Kidney tubule cell (primary cell): Measurements from ENCODE around the gene SYT17.
A peak's percentile ranks its signal among the peaks of the same experiment; 100 is the strongest.

Source experiments
- DNase-seq: peaks from one replicate; pipeline ENCODE4 v3.0.0-alpha.2; 2018; ENCODE audit warnings: low spot score

The SYT17 gene

DNA sequence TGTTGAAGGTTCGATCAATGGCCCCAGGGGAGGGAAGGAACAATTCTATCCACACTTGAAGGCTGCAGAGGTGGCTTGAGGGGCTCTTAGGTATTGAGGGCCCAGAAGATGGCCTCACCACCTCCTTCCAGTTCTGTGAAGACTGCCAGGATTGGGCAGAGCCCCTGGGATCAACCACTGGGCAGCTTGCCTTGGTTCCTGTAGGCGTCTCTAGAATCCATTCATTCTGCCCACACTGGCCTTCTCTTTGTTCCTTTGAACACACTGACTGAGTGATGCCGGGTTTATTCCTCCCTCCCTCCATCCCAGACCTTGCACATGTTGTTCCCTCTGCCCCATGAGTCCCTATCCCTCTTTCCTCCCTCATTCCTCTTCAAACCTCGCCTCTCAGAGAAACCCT is 50.5 kb downstream of the SYT17 start:
- no peak for DNase-seq

DNA sequence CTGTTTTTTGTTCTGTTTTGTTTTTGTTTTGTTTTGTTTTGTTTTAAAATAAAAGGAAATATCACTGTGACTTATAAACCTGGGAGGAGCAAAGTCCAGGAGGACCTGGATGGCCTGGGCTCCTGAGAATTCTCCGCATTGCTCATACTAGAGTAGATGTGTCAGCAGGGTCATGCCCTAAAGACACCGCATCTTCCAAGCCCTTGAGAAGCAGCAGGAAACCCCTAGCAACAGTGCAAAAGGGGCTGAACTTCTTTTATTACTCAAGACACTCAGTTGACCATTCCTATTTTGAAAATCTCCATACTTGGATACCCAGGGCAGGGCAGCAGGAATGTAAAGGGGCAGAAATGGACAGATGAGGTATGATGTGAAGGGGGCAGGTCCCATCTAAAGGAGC is 51.8 kb downstream of the SYT17 start:
- no peak for DNase-seq

DNA sequence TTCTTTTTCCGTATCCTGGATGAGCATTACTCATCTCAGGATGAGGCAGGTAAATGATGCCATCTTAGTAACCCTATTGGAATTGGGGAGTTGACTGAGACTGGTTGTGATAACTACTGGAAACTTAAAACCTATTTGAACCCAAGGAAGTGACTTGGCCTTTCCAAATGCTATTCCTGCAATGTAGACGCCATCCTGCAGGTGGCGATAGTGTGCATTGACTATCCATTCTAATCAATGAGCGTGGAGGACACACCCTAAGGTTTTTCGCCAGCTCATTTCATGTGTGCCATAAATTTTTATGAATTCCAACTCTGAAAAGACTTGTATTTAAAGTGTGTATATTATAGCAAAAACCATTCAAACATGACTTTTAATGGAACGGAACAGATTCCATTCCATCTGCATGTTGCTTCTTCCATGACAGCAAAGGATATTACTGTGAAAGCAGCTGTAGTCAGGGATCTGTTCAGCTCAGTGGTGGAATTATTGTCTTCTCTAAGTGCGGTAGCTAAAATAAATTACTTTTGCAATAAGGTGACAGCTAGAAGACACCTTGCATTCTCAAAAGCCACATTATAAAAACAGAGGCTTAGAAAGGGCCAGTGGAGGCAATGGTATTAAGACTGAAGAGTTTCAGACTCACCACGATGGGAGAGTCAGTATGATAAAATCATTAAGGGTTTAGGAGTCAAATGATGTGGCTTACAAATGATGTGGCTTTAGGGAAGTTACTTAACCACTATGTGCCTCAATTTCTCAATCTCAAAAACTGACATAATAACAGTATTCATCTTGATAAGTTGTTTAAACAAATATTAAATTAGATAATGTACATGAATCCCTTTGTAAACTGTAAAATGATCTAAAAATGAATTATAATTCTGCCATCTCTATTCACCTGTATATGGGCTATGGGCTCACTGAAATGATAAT is 55.5 kb downstream of the SYT17 start:
- DNase-seq, result peak; percentile 18

DNA sequence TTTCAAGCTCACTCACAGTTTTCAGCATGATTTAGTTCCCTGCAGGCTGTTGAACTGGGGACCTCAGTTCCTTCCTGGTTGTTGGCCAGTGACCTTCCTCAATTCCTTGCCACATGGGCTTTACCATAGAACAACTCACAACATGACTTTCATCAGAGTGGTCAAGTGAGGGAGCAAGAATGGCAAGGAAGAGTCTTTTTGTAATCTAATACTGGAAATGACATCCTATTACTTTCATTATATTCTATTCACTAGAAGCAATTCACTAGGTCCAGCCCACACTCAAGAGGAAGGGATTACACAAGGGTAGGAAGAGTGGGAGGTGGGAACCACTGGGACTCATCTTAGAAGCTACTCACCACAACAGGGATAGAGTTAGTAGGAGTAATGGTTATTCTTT is 57.6 kb downstream of the SYT17 start:
- DNase-seq, result no peak

DNA sequence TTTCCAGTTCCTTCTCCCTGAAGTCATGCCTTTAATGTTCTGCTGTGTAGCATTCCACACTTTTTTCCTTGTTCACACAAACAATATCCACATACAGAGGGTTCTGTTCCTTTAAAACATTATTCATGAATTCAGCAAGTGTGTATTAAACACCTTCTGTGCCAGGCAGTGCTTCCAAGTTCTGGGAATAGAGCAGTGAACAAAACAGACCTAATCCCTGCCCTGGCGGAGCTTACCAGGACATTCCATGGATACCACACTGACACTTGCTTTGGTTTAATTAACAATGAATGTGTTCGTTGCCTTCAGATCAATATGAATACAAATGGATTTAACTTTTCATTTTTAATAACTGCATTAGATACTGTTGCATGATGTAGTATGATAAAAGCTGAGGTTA is 59.6 kb downstream of the SYT17 start:
- no peak for DNase-seq

DNA sequence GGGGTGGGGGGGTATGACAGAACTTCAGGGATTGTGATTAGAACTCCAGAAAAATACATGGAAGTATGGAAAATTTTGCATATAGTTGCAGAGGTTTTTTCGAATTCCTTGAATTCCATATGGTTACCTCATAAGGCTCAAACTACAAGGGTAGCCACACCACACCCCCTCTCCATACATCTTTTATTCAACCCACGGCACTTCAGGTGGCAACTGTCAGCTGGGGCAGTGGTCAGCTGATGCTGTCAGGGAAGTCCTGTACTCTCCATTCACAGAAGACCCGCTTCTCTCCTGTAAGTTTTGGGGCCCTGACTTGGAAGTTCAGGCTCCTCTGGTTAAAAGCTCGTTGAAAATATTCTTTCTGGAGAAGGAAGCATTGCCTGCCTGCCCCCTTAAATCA is 60.0 kb downstream of the SYT17 start:
- no peak for DNase-seq

DNA sequence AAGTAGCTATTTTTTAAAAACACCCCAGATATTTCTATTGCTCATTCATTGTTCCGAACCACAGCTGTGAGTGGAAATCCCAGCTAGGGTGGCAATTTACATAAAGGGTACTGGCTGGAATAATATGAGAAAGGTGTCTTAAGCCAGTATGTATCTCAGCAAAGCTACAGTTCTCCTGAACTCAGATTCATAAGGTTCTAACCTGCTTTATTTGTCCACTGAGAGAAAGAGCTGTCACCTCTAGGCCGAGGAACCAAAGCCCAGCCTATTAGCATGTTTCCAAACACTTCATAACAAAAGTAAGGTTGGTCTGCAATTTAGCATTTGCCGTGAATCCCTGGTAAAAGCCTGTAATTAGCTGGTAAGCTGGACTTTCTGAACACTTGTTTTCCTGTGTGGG is 60.5 kb downstream of the SYT17 start:
- DNase-seq, result no peak

DNA sequence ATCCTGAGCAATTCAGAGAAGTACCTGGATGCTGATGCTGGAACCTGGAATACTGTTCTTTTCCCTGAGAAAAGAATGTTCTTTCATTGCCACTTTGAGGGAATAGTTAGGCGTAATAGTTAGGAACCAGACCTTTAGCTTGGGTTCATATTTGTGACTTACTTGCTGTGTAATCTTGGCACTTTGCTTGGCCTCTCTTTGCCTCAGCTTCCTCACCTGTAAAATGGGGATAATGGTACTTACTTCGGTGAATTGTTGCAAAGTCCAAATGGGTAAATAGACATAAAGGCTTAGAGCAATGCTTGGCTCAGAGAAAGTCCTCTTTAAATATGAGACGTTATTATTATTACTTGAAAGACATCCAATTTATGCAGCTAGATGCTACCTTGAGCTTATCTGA is 62.5 kb downstream of the SYT17 start:
- DNase-seq, result no peak

DNA sequence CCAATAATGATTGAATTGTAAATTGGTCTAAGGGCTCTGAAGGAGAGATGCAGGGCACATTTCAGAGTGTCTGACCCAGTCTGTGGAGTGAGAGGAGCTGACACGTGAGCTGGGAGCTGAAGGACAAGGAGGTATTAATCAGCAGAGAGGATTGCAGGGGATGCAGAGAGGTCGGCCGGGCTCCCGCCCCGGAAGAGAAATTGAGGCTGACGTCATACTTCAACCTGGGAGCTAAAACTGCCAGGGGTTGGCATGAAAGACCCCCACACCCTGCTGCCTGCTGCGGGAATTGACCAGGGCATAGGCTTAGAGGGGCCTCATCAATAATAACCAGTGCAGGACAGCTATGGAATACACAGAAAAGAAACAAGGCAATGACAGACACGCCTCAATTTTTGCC is 63.8 kb downstream of the SYT17 start:
- DNase-seq, result no peak

DNA sequence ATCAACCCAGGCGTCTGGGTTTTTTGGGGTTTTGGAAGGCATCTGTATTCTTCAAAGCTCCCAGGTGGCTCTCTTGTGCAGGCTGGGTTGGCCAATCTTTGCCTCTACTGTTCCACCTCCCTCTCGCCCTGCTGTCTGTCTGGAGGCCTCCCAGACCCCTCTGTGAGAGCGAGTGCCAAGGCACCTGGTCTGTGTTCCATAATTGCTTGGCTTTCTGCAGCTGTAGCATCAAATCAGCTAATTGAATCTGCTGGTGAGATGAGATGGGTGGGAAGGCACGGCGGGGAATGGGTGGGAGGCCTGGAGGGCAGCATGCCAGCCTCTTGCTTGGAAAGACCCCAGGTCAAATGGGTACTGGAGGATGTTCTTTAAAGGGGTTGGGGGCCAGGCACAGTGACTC is 64.9 kb downstream of the SYT17 start:
- DNase-seq, result no peak

DNA sequence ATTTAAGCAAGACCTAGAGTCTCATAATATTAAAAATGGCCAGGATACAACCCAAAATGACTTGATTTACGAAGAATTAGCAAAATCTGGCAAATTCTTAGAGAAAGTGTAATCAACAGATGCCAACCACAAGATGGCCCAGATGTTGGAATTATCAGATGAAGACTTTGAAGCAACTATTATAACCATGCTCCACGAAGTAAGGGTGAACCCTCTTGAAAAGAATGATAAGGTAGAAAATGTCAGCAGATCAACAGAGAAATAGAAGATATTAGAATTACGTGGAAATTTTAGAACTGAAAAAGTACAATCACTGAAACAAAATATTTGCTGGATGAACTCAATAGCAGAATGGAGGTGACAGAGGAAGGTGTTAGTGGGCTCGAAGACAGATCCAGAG is 67.4 kb downstream of the SYT17 start:
- DNase-seq, result no peak

DNA sequence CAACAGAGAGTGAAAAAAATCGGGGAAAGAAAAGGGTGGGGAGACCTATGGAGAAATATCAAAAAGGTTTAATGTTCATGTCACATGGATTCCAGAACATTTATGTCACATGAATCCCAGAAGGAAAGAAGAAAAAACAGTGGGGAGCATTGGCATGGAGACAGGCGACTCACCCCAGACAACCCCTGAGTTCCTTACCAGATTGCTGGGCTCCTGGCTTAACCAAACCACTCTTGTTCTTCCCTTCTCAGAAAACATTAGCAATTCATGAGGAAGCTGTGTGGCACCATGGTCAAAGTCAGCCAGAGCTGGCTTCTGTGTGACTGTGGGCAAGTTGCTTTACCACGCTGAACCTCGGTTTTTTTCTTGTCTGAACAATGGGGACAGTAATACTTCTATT is 67.8 kb downstream of the SYT17 start:
- peak; percentile 57 for DNase-seq

DNA sequence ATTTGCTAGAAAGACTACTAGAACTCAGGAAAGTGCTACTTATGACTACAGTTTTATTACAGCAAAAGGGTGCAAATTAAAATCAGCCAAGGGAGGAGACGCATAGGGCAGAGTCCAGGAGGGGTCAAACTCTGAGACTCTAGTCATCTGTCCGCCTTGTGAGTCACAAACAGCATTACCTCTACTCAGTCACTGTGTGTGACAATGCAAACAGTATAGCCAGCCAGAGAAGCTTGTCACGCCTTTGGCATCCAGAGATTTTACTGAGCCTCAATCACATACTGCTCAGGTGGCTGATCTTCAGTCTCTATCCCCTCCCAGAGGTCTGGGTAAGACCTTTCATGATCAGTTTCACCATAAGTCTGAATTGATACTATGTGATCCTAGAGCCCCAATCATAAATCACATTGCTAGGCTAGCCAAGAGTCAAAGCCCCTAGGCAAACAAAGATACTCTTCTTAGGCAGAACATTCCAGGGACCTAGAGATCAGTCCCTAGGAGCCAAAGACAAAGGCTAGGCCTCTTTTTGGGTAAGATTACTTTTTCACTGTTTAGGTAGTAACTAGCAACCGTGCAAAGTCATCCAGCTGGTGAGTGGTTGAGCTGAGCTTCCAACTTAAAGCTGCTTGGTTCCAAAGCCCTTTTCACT is 68.6 kb downstream of the SYT17 start:
- DNase-seq, result peak; percentile 84

DNA sequence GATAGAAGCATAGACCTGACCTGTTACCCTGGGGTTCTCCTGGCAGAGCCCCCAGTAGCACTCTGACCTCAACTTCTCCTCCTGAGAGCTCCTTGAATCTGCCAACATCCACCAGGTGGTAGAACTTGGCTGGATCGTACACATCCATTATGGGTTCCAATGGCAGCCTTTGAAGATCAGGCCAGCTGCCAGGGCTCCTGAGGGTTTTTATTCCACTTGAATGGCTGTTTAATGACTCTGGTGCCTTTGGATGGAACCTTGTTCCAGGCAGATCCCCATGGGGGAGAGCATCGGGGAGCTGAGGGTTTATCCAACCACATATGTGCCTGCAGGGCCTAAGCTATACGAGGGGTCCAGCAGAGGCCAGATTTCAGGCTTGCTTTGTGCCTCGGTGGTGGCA is 70.4 kb downstream of the SYT17 start:
- DNase-seq, result no peak

DNA sequence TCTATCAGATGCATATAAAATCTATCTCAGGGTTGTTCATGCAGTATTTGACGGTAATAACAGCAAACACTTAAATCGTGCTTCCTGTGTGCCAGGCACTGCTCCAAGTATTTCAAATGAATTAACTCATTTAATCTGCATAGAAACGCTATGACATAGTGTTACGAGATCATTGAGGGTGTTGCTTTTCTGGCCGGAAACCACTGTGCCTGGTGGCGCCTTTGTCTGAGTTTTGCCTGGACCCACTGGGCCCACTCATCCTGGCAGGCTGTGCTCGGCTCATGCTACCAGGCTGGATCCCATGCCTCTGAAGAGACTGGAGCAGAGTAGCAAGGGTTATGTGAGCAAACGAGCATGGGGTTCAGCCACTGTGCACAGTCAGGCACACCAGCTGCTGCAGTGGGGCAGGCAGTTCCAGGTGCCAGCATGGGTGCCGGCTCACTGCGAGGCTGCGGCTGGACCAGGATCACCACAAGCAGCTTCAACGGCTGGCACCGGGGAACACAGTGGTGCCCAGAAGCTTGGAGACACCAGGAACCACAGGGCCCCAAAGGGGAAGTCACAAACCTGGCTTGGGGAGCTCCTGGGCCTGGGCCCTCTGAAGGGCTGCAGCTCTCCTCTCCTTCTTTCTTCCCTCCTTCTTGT is 71.6 kb downstream of the SYT17 start:
- no peak for DNase-seq

DNA sequence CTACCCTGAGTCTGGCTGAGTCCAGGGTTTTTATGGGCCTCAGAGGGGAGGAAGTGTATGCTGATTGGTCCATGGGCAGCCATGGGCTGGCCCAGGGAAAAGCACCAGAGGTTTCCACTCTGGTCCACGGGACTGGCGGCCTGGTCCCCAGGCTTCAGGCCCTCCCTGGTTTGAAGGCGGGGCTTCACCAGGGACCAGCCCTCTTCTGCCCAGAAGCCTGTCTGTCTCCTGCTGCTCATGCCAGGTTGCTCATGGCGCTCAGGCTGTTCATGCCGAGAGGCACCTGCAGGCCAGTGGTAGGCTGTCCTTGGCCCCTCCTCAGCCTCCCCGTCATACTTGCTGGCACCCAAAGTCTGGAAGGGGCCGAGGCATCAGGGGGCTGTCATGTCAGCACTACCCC is 72.5 kb downstream of the SYT17 start:
- no peak for DNase-seq

DNA sequence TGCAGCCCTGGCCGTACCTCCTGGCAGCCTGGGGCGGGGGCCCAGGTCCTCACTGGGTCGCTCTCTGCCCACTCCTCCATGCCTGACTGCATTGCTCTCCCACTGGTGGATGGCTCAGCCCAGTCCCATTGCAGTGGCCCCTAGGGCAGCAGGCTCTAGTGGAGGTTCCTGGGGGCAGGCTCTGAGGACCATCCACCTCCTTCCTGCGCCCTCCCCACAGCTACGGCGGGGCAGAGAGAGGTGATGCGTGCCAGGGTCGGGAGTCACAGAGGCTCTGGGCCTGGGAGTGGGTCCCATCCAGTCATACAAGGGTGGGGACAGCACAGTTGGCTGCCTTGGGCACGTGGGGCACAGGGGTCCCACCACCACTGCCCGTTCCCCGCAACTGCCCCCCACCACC is 73.5 kb downstream of the SYT17 start:
- DNase-seq, result no peak

DNA sequence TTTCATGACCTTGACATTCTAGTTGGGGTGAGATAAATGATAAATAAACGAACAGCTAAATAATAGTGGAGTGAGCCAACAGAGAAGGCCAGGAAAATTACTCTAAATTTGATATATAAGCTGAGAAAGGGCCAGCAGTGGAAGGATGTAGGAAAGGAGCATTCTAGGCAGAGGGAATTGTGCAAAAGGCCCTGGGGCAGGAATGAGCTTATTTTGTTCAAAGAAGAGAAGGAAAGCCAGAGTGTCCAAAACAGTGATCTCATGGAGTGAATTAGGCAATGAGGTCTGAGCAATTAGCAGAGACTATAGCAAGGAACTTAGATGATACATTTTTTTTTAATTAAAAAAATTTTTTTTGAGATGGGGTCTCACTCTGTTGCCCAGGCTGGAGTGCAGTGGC is 74.1 kb downstream of the SYT17 start:
- no peak for DNase-seq

DNA sequence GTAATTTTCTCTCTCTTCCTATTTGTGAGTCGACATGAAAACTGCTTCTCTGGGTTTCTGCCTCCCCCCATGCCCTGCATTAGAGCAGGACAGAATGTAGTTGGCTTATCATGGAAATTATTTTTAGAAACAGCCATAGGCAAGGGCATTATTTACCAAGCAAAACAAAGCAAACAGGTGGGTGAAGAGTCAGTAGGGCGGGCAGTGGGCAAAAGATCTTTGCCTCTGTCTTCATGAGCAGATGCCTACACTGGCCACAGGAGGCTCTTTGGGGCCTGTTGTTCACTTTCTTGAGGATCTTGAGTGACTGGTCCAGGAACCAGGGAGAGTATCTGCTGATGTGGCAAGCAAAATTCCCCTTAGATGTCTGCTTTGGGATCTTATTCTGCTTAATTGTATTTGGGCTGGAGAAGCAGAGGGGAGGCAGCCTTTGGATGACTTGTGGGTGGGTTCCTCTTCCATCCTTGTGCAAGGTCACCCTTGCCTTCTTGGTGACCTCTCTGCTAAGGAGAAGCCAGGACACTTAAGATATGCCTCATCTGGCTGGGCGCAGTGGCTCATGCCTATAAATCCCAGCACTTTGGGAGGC is 75.0 kb downstream of the SYT17 start:
- no peak for DNase-seq

DNA sequence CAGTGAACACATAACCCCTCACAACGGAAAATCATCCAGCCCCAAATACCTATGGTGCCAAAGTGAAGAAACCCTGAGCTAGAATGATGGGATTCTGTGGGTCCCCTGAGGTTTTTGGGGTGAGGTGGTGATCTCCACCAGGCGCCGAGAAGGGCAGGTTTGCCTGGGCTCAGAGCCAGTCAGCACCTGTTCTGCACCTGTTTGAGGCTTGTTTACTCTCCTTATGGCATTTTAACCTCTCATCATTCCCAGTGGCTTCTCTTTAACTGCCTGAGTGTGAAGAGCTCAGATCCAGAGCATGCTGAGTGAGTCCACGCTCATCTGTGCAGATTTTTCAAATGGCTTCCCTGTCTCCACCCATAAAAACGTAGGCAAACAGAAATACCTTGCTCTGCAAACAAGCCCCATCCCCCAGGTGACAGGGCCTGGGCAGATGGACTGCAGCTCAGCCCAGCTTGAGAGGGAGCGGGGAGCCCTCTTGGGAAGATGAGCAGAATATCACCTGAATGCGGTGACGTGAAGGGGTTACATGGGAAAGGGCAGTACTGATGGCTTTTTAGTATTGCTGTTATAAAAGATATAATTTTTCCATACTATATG is 77.4 kb downstream of the SYT17 start:
- no peak for DNase-seq

DNA sequence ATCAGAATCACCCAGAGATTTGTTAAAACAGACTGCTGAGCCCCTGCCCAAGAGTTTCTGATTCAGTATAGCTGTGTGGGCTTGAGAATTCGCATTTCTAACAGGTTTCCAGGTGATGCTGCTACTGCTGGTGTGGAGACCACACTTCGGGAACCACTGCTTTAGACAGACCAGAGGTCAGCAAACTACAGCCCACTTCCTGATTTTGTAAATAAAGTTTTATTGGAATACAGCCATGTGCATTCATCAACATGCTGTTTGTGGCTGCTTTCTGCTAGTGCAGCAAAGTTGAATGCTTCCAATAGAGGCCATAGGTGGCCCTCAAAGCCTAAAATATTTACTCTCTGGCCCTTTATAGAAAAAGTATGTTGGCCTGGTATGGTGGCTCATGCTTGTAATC is 84.9 kb downstream of the SYT17 start:
- no peak for DNase-seq

DNA sequence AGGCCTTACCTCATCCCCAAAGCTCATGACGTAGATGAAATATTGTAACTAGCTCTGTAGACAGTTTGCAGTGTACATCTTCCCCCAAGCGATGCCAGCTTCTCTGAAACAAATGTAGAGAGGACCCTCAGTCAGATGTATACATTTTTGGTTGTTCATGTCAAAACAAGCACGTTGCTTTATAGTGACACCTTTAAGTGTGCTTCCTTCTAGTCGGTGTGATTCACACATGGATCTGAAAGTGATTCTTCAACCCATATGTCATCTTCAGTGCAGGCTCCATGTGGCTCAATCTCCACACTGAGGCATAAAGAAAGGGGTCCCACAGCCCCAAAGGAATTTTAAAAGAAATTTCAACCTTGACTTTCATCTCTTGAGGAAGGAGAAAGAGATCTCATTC is 86.6 kb downstream of the SYT17 start:
- no peak for DNase-seq
